ENCODE results near the gene CCDC141.

GRCh38 chr2:178827111-178827510, 222.8 kb downstream of the CCDC141 start:
- no peak for TF ChIP-seq CTCF (IDR thresholded peaks at IDR 0.05; ENCODE audit: low read depth, low read length, poor library complexity, severe bottlenecking)
- TF ChIP-seq EZH2phosphoT487 (IDR thresholded peaks at IDR 0.05; ENCODE audit: borderline replicate concordance, low read length), result no peak
